Bronchial epithelial cell (primary cell): Measurements from ENCODE around the gene SZT2. TPM values are rescaled to one million over a fixed set of nuclear protein-coding genes. Genes with fewer than 3 reads are reported as not detected.

Experiments
- DNase-seq: peaks from one replicate; pipeline ENCODE4 v3.0.0-alpha.2; 2010; ENCODE audit warnings: low read depth
- FAIRE-seq: peaks from 2 replicates; lab custom pipeline; 2011; peaks lifted over from hg19 to GRCh38; lab: Jason Lieb, UNC
- H3K27me3 ChIP-seq: 2 replicates; pipeline ENCODE4 v1.5.1; 2011; ENCODE audit warnings: low read length; ENCODE audit not compliant: control insufficient read depth, insufficient read depth
- H3K36me3 ChIP-seq: 2 replicates; pipeline ENCODE4 v1.5.1; 2011; ENCODE audit warnings: low read length; ENCODE audit not compliant: control insufficient read depth, insufficient read depth
- H3K4me3 ChIP-seq: 2 replicates; pipeline ENCODE4 v1.5.1; 2011; ENCODE audit warnings: mild to moderate bottlenecking, low read depth, low read length, control low read depth
- CTCF ChIP-seq: IDR thresholded peaks from 2 replicates; pipeline ENCODE4 v1.5.1; 2011; ENCODE audit warnings: mild to moderate bottlenecking, moderate library complexity, low read length, control low read depth, inconsistent platforms; ENCODE audit not compliant: insufficient read depth, severe bottlenecking
- total RNA-seq: library from RNA; depleted of rRNA; stranded (reverse); fragments of >200 nt; gene quantifications from 2 replicates; pipeline ENCODE4 v1.2.1, GENCODE V29; 2014

The SZT2 gene
- total RNA-seq, 1 donor from 2014 or later: 12.6 TPM

- H3K27me3 ChIP-seq: no peaks in the 10 kb centered on the region
- H3K36me3 ChIP-seq: no peaks in the 10 kb centered on the region
- DNase-seq (peak; percentile 37), FAIRE-seq (no peak)
- peak overlapping the region; percentile 71 for H3K4me3 ChIP-seq
- no peak for TF ChIP-seq CTCF
Observed at GRCh38 chr1:43348343-43348808, 41.3 kb upstream of the SZT2 start.

- FAIRE-seq (no peak), DNase-seq (peak; percentile 67)
- TF ChIP-seq CTCF: no peak
- H3K4me3 ChIP-seq: peak overlapping the region; percentile 71
- H3K27me3 ChIP-seq: no peaks in the 10 kb centered on the region
- H3K36me3 ChIP-seq: no peaks in the 10 kb centered on the region
Observed at GRCh38 chr1:43348809-43349593, 40.7 kb upstream of the SZT2 start.

- H3K4me3 ChIP-seq: peak overlapping the region; percentile 71
- TF ChIP-seq CTCF: no peak
- no peaks in the 10 kb centered on the region for H3K36me3 ChIP-seq
- peak; percentile 41 for DNase-seq
- FAIRE-seq: no peak
- H3K27me3 ChIP-seq: no peaks in the 10 kb centered on the region
Observed at GRCh38 chr1:43349594-43350306, 39.9 kb upstream of the SZT2 start.

- no peak for TF ChIP-seq CTCF
Observed at GRCh38 chr1:43350976-43351375, 38.7 kb upstream of the SZT2 start.

GRCh38 chr1:43351421-43352350, 38.0 kb upstream of the SZT2 start:
- FAIRE-seq (no peak), DNase-seq (no peak)
- H3K36me3 ChIP-seq: no peaks in the 10 kb centered on the region
- no peaks in the 10 kb centered on the region for H3K27me3 ChIP-seq
- H3K4me3 ChIP-seq: no peak overlapping the region
- no peak for TF ChIP-seq CTCF

More at GRCh38 chr1:43350976-43351375, 38.7 kb upstream of the SZT2 start:
- DNase-seq (no peak), FAIRE-seq (no peak)
- Histone ChIP-seq H3K27me3 (no peaks in the 10 kb centered on the region), H3K36me3 (no peaks in the 10 kb centered on the region), H3K4me3 (no peak overlapping the region)
